ENCODE results near the gene PER1. TPM values are rescaled to one million over a fixed set of nuclear protein-coding genes. Genes with fewer than 3 reads are reported as not detected.
A peak's percentile ranks its signal among the peaks of the same experiment; 100 is the strongest.

PER1 gene
- total RNA-seq, 4 donors from 2014 or later, result 105 to 263 (median 164) TPM

- ATAC-seq (peak; percentile 17 to 21), DNase-seq (peak in 1 of 2 donors; percentile 49)
- Histone ChIP-seq H3K4me3 (peak overlapping the region; percentile 51 to 92 (median 62)), H3K4me1 (peaks cover 36 to 41% of the 10 kb centered on the region in 2 donors), H3K27ac (peak overlapping the region; percentile 98 to 100 (median 99)), H3K27me3 (no peaks in the 10 kb centered on the region), H3K9me3 (no peaks in the 10 kb centered on the region), H3K36me3 (peaks cover 0 to 19% of the 10 kb centered on the region in 2 donors)
- intact Hi-C loops (cut with DNase I; ENCODE audit: low total_unique reads), result loop anchor here (2.0 kb wide), 1 partner anchor 60 kb away; no protein-coding TSS in a partner anchor
- in situ Hi-C loops (cut with MboI; ENCODE audit: low sequenced_read_pairs in 4 of 4), result no loop called here
- TF ChIP-seq, protein P1, sequence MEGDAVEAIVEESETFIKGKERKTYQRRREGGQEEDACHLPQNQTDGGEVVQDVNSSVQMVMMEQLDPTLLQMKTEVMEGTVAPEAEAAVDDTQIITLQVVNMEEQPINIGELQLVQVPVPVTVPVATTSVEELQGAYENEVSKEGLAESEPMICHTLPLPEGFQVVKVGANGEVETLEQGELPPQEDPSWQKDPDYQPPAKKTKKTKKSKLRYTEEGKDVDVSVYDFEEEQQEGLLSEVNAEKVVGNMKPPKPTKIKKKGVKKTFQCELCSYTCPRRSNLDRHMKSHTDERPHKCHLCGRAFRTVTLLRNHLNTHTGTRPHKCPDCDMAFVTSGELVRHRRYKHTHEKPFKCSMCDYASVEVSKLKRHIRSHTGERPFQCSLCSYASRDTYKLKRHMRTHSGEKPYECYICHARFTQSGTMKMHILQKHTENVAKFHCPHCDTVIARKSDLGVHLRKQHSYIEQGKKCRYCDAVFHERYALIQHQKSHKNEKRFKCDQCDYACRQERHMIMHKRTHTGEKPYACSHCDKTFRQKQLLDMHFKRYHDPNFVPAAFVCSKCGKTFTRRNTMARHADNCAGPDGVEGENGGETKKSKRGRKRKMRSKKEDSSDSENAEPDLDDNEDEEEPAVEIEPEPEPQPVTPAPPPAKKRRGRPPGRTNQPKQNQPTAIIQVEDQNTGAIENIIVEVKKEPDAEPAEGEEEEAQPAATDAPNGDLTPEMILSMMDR (IDR thresholded peaks at IDR 0.05 in 4 of 5, conservative IDR thresholded peaks at IDR 0.05 in 1 of 5), result no peak
- TF ChIP-seq POLR2A (IDR thresholded peaks at IDR 0.05), result no peak
Measured at GRCh38 chr17:8162997-8163977, 11.1 kb upstream of the PER1 start.

GRCh38 chr17:8162233-8162996, 10.2 kb upstream of the PER1 start, which contains the start of gene VAMP2:
Gene VAMP2, minus strand, starts transcription at chr17:8162948. Its CDS starts 69 bp downstream, at chr17:8162879.
- peak; percentile 50 to 55 for ATAC-seq
- no peaks in the 10 kb centered on the region for H3K27me3 ChIP-seq
- peak within 1 kb of the TSS; percentile 98 to 100 (median 99) for H3K27ac ChIP-seq
- peaks cover 38 to 49% of the 10 kb centered on the region in 2 donors for H3K4me1 ChIP-seq
- no peaks in the 10 kb centered on the region for H3K9me3 ChIP-seq
- peak; percentile 90 to 91 for TF ChIP-seq POLR2A (IDR thresholded peaks at IDR 0.05)
- TF ChIP-seq, protein P1 (IDR thresholded peaks at IDR 0.05 in 4 of 5, conservative IDR thresholded peaks at IDR 0.05 in 1 of 5), result peak in 3 of 5 experiments; percentile 25 to 50 (median 35)
- peak within 1 kb of the TSS; percentile 74 to 92 (median 78) for H3K4me3 ChIP-seq
- intact Hi-C loops (cut with DNase I; ENCODE audit: low total_unique reads) (loop anchor here (2.0 kb wide), 1 partner anchor 60 kb away; no protein-coding TSS in a partner anchor), in situ Hi-C loops (cut with MboI; ENCODE audit: low sequenced_read_pairs in 4 of 4) (no loop called here)
- H3K36me3 ChIP-seq, result peaks cover 0 to 19% of the 10 kb centered on the region in 2 donors
- DNase-seq, result peak in 1 of 2 donors; percentile 79

GRCh38 chr17:8161289-8162232, 9.4 kb upstream of the PER1 start:
- in situ Hi-C loops (cut with MboI; ENCODE audit: low sequenced_read_pairs in 4 of 4) (no loop called here), intact Hi-C loops (cut with DNase I; ENCODE audit: low total_unique reads) (loop anchor here (2.0 kb wide), 1 partner anchor 61 kb away; no protein-coding TSS in a partner anchor)
- Histone ChIP-seq H3K4me3 (peak overlapping the region; percentile 74 to 92 (median 78)), H3K9me3 (no peaks in the 10 kb centered on the region), H3K36me3 (peaks cover 0 to 19% of the 10 kb centered on the region in 2 donors), H3K27ac (peak overlapping the region; percentile 98 to 100 (median 99)), H3K4me1 (peaks cover 41 to 55% of the 10 kb centered on the region in 2 donors), H3K27me3 (no peaks in the 10 kb centered on the region)
- TF ChIP-seq, protein P1 (IDR thresholded peaks at IDR 0.05 in 4 of 5, conservative IDR thresholded peaks at IDR 0.05 in 1 of 5), result no peak
- TF ChIP-seq POLR2A (IDR thresholded peaks at IDR 0.05), result no peak
- ATAC-seq (no peak), DNase-seq (no peak)

Data from gastrocnemius medialis (tissue), 4 donors.